ENCODE data around the gene NRROS.

NRROS gene

GRCh38 chr3:196602673-196603072, 36.8 kb upstream of the NRROS start:
- no peak overlapping the region for H3K27ac Mint-ChIP-seq
- H3K27me3 Mint-ChIP-seq (ENCODE audit: low read depth), result peaks cover 4% of the 10 kb centered on the region
- H3K36me3 Mint-ChIP-seq (ENCODE audit: low read depth), result no peaks in the 10 kb centered on the region
- no peak overlapping the region for H3K4me3 Mint-ChIP-seq
- H3K4me1 Mint-ChIP-seq, result no peaks in the 10 kb centered on the region
- TF ChIP-seq CTCF (IDR thresholded peaks at IDR 0.05; ENCODE audit: unreplicated experiment in 3 of 3), result no peak
- H3K9me3 Mint-ChIP-seq, result no peaks in the 10 kb centered on the region

- H3K4me1 Mint-ChIP-seq, result no peaks in the 10 kb centered on the region
- no peaks in the 10 kb centered on the region for H3K36me3 Mint-ChIP-seq (ENCODE audit: low read depth)
- no peak overlapping the region for H3K27ac Mint-ChIP-seq
- peaks cover 4% of the 10 kb centered on the region for H3K27me3 Mint-ChIP-seq (ENCODE audit: low read depth)
- H3K9me3 Mint-ChIP-seq, result no peaks in the 10 kb centered on the region
- H3K4me3 Mint-ChIP-seq, result no peak overlapping the region
- no peak for TF ChIP-seq CTCF (IDR thresholded peaks at IDR 0.05; ENCODE audit: unreplicated experiment in 3 of 3)
These were observed 35.8 kb upstream of the NRROS start for GRCh38 chr3:196603683-196604082.

- Mint-ChIP-seq H3K9me3 (no peaks in the 10 kb centered on the region), H3K36me3 (ENCODE audit: low read depth) (no peaks in the 10 kb centered on the region), H3K27ac (no peak overlapping the region), H3K4me3 (no peak overlapping the region), H3K27me3 (ENCODE audit: low read depth) (peaks cover 7% of the 10 kb centered on the region), H3K4me1 (no peaks in the 10 kb centered on the region)
- no peak for TF ChIP-seq CTCF (IDR thresholded peaks at IDR 0.05; ENCODE audit: unreplicated experiment in 3 of 3)
These were observed 34.9 kb upstream of the NRROS start for GRCh38 chr3:196604548-196604947.

GRCh38 chr3:196608693-196609092, 30.8 kb upstream of the NRROS start:
- no peaks in the 10 kb centered on the region for H3K36me3 Mint-ChIP-seq (ENCODE audit: low read depth)
- no peaks in the 10 kb centered on the region for H3K4me1 Mint-ChIP-seq
- H3K9me3 Mint-ChIP-seq, result no peaks in the 10 kb centered on the region
- H3K27me3 Mint-ChIP-seq (ENCODE audit: low read depth), result peaks cover 3% of the 10 kb centered on the region
- TF ChIP-seq CTCF (IDR thresholded peaks at IDR 0.05; ENCODE audit: unreplicated experiment in 3 of 3), result no peak
- H3K4me3 Mint-ChIP-seq, result no peak overlapping the region
- H3K27ac Mint-ChIP-seq, result no peak overlapping the region

- Mint-ChIP-seq H3K4me3 (no peak overlapping the region), H3K27ac (no peak overlapping the region), H3K36me3 (ENCODE audit: low read depth) (no peaks in the 10 kb centered on the region), H3K27me3 (ENCODE audit: low read depth) (peaks cover 3% of the 10 kb centered on the region), H3K4me1 (no peaks in the 10 kb centered on the region), H3K9me3 (no peaks in the 10 kb centered on the region)
- peak; percentile 51 to 68 (median 68) for TF ChIP-seq CTCF (IDR thresholded peaks at IDR 0.05; ENCODE audit: unreplicated experiment in 3 of 3)
These were observed 30.1 kb upstream of the NRROS start for GRCh38 chr3:196609343-196609775.

GRCh38 chr3:196609805-196610515, 29.5 kb upstream of the NRROS start:
- no peaks in the 10 kb centered on the region for H3K4me1 Mint-ChIP-seq
- no peak for TF ChIP-seq CTCF (IDR thresholded peaks at IDR 0.05; ENCODE audit: unreplicated experiment in 3 of 3)
- no peaks in the 10 kb centered on the region for H3K9me3 Mint-ChIP-seq

More at GRCh38 chr3:196609805-196610515, 29.5 kb upstream of the NRROS start:
- no peaks in the 10 kb centered on the region for H3K36me3 Mint-ChIP-seq (ENCODE audit: low read depth)
- peaks cover 3% of the 10 kb centered on the region for H3K27me3 Mint-ChIP-seq (ENCODE audit: low read depth)
- H3K4me3 Mint-ChIP-seq, result no peak overlapping the region
- no peak overlapping the region for H3K27ac Mint-ChIP-seq

All from nephron (organoid).